ENCODE measurements around the gene SYCE1L. TPM values are rescaled to one million over a fixed set of nuclear protein-coding genes. Genes with fewer than 3 reads are reported as not detected.
A peak's percentile ranks its signal among the peaks of the same experiment; 100 is the strongest.

The SYCE1L gene
- polyA plus RNA-seq, 1 donor (not counting 4 experiments of a cell fraction or from before 2014, with no cell fraction given) = 0.21 TPM

DNA sequence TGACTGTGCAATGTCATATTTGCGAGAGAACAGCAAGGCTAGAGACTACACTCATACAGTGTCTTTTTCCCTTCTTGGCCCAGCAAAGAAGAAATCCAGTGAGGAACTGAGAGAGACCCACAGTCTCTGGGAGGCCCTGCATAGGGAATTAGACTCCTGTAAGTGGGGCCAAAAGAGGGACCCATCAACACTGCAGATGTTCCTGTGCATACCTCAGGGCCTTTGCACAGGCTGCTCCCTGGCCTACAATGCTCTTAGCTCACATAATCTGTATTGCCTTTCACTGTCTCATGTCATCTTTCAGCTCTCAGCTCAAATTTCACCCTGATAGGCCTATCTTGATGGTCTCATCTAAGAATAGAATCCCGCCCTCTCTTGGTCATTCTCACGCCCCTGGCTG lies 9.2 kb downstream of the SYCE1L start:
- Histone ChIP-seq H3K9me1 (ENCODE audit: control insufficient read depth, extremely low read depth, insufficient read depth, low read length) (peaks cover 1% of the 10 kb centered on the region), H3K9me3 (ENCODE audit: control insufficient read depth, low read depth, low read length) (no peaks in the 10 kb centered on the region), H3K79me2 (ENCODE audit: control insufficient read depth, insufficient read depth, low read length) (no peaks in the 10 kb centered on the region), H3K36me3 (ENCODE audit: control insufficient read depth in 2 of 2, extremely low read depth in 1 of 2, insufficient read depth in 2 of 2, low read length in 2 of 2) (no peaks in the 10 kb centered on the region), H3K4me2 (ENCODE audit: control insufficient read depth, extremely low read depth, insufficient read depth, low read depth, low read length) (no peak overlapping the region), H3K27me3 (ENCODE audit: control insufficient read depth, extremely low read depth, insufficient read depth, low read length) (no peaks in the 10 kb centered on the region), H4K20me1 (ENCODE audit: control insufficient read depth, extremely low read depth, insufficient read depth, low read length) (no peaks in the 10 kb centered on the region), H2AFZ (ENCODE audit: control insufficient read depth, low read length) (no peak overlapping the region), H3K4me3 (ENCODE audit: control insufficient read depth in 2 of 3, extremely low read depth in 1 of 3, insufficient read depth in 2 of 3, low read depth in 1 of 3, low read length in 3 of 3) (no peak overlapping the region), H3K4me1 (ENCODE audit: control insufficient read depth, extremely low read depth, insufficient read depth, low read length) (peaks cover 3% of the 10 kb centered on the region), H3K9ac (ENCODE audit: control insufficient read depth, extremely low read depth, insufficient read depth, low read length) (no peak overlapping the region), H3K27ac (ENCODE audit: control insufficient read depth, insufficient read depth, low read length) (no peak overlapping the region)
- dilution Hi-C loops (cut with MboI; ENCODE audit: extremely low pct_ligation_motif_present, low sequenced_read_pairs) = no loop called here
- TF ChIP-seq, protein P1, sequence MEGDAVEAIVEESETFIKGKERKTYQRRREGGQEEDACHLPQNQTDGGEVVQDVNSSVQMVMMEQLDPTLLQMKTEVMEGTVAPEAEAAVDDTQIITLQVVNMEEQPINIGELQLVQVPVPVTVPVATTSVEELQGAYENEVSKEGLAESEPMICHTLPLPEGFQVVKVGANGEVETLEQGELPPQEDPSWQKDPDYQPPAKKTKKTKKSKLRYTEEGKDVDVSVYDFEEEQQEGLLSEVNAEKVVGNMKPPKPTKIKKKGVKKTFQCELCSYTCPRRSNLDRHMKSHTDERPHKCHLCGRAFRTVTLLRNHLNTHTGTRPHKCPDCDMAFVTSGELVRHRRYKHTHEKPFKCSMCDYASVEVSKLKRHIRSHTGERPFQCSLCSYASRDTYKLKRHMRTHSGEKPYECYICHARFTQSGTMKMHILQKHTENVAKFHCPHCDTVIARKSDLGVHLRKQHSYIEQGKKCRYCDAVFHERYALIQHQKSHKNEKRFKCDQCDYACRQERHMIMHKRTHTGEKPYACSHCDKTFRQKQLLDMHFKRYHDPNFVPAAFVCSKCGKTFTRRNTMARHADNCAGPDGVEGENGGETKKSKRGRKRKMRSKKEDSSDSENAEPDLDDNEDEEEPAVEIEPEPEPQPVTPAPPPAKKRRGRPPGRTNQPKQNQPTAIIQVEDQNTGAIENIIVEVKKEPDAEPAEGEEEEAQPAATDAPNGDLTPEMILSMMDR (optimal IDR thresholded peaks at IDR 0.05 in 1 of 3, IDR thresholded peaks at IDR 0.05 in 1 of 3, conservative IDR thresholded peaks at IDR 0.05 in 1 of 3; ENCODE audit: extremely low read depth in 1 of 3, insufficient read depth in 2 of 3, low read length in 3 of 3) = no peak
- TF ChIP-seq EZH2 (IDR thresholded peaks at IDR 0.05; ENCODE audit: low read length) = no peak
- DNase-seq (ENCODE audit: low read depth, low spot score) = no peak
- no peak for FAIRE-seq

DNA sequence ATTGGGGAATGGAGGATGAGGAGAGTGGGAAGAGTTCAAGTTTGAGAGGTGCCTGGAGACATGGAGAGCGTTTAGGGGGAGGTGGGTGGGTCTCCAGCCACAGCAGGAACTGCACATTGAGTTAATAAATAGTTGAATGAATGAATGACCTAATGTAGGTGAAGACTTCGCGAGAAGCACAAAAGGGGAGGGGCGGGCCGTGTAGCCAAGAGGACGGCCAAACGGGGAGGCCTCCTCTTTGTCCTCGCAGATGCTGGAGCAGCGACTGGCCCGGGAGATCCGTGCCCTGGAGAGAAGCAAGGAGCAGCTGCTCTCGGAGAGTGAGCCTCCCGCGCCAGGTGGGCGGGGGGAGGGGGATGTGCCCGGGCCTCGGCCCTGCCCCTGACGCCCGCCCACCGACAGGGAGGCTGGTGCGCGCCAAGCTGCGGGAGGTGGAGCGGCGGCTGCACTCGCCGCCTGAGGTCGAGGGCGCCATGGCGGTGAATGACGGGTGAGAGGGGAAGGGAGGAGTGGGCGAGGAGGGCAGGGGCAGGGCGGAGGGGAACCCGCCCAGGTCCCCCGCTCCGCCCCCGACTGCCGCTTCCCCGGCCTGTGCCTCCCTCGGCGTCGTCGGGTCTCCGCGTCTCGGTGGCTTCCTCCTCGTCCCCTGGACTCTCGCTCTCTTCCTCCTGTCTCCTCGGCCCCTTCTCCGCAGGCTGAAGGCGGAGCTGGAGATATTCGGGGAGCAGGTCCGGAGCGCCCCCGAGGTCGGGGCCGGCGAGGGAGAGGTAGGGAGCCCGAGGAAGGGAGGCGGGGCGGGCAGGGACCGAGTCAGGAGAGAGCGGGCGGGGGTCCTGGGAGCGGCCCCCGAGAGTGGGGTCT lies 12.9 kb downstream of the SYCE1L start:
- dilution Hi-C loops (cut with MboI; ENCODE audit: extremely low pct_ligation_motif_present, low sequenced_read_pairs) = no loop called here
- peaks cover 12% of the 10 kb centered on the region for H3K4me1 ChIP-seq (ENCODE audit: control insufficient read depth, extremely low read depth, insufficient read depth, low read length)
- no peaks in the 10 kb centered on the region for H4K20me1 ChIP-seq (ENCODE audit: control insufficient read depth, extremely low read depth, insufficient read depth, low read length)
- DNase-seq (ENCODE audit: low read depth, low spot score) (no peak), FAIRE-seq (no peak)
- H3K27ac ChIP-seq (ENCODE audit: control insufficient read depth, insufficient read depth, low read length) = peak overlapping the region; percentile 8
- no peaks in the 10 kb centered on the region for H3K36me3 ChIP-seq (ENCODE audit: control insufficient read depth in 2 of 2, extremely low read depth in 1 of 2, insufficient read depth in 2 of 2, low read length in 2 of 2)
- peak overlapping the region; percentile 55 to 69 (median 59) for H3K4me3 ChIP-seq (ENCODE audit: control insufficient read depth in 2 of 3, extremely low read depth in 1 of 3, insufficient read depth in 2 of 3, low read depth in 1 of 3, low read length in 3 of 3)
- TF ChIP-seq EZH2 (IDR thresholded peaks at IDR 0.05; ENCODE audit: low read length) = no peak
- TF ChIP-seq, protein P1 (optimal IDR thresholded peaks at IDR 0.05 in 1 of 3, IDR thresholded peaks at IDR 0.05 in 1 of 3, conservative IDR thresholded peaks at IDR 0.05 in 1 of 3; ENCODE audit: extremely low read depth in 1 of 3, insufficient read depth in 2 of 3, low read length in 3 of 3) = peak in 1 of 3 experiments; percentile 3
- H3K9ac ChIP-seq (ENCODE audit: control insufficient read depth, extremely low read depth, insufficient read depth, low read length) = peak overlapping the region; percentile 64
- peak overlapping the region; percentile 71 for H3K4me2 ChIP-seq (ENCODE audit: control insufficient read depth, extremely low read depth, insufficient read depth, low read depth, low read length)
- H3K27me3 ChIP-seq (ENCODE audit: control insufficient read depth, extremely low read depth, insufficient read depth, low read length) = no peaks in the 10 kb centered on the region
- H2AFZ ChIP-seq (ENCODE audit: control insufficient read depth, low read length) = peak overlapping the region; percentile 87
- H3K9me3 ChIP-seq (ENCODE audit: control insufficient read depth, low read depth, low read length) = no peaks in the 10 kb centered on the region
- no peaks in the 10 kb centered on the region for H3K79me2 ChIP-seq (ENCODE audit: control insufficient read depth, insufficient read depth, low read length)
- H3K9me1 ChIP-seq (ENCODE audit: control insufficient read depth, extremely low read depth, insufficient read depth, low read length) = peaks cover 2% of the 10 kb centered on the region

Data from keratinocyte (primary cell).